H9 (cell line): ENCODE data around the gene MAPK8IP3. TPM values are rescaled to one million over a fixed set of nuclear protein-coding genes. Genes with fewer than 3 reads are reported as not detected.

Source experiments
- DNase-seq: peaks from one replicate; pipeline ENCODE4 v3.0.0-alpha.2; 2017
- H2AFZ ChIP-seq: one replicate; pipeline ENCODE4 v1.6.1; 2013; ENCODE audit warnings: mild to moderate bottlenecking, low read length, control low read depth, moderate library complexity
- H2AK5ac ChIP-seq: 2 replicates; pipeline ENCODE4 v1.6.1; 2013; ENCODE audit warnings: low read length, control low read depth, mixed read lengths; ENCODE audit not compliant: insufficient read length
- H2BK120ac ChIP-seq: one replicate; pipeline ENCODE4 v1.6.1; 2013; ENCODE audit warnings: low read depth, mild to moderate bottlenecking, low read length, control low read depth, inconsistent platforms; ENCODE audit not compliant: poor library complexity, severe bottlenecking
- H2BK12ac ChIP-seq: 2 replicates; pipeline ENCODE4 v1.6.1; 2013; ENCODE audit warnings: low read length, control low read depth, mixed read lengths, low read depth; ENCODE audit not compliant: insufficient read length
- H2BK15ac ChIP-seq: 2 replicates; pipeline ENCODE4 v1.6.1; 2013; ENCODE audit warnings: low read depth, low read length, control low read depth
- H2BK20ac ChIP-seq: one replicate; pipeline ENCODE4 v1.6.1; 2013; ENCODE audit warnings: low read depth, mild to moderate bottlenecking, low read length, control low read depth, inconsistent platforms; ENCODE audit not compliant: poor library complexity, severe bottlenecking
- H2BK5ac ChIP-seq: 2 replicates; pipeline ENCODE4 v1.6.1; 2013; ENCODE audit warnings: low read length, control low read depth, mixed read lengths; ENCODE audit not compliant: insufficient read length
- H3K14ac ChIP-seq: 2 replicates; pipeline ENCODE4 v1.6.1; 2013; ENCODE audit warnings: low read length, control low read depth; ENCODE audit not compliant: insufficient read depth
- H3K18ac ChIP-seq: 2 replicates; pipeline ENCODE4 v1.6.1; 2013; ENCODE audit warnings: low read depth, mild to moderate bottlenecking, mixed read lengths, low read length, control low read depth; ENCODE audit not compliant: insufficient read length
- H3K23ac ChIP-seq: 2 replicates; pipeline ENCODE4 v1.6.1; 2013; ENCODE audit warnings: low read length, control low read depth, mixed read lengths, low read depth; ENCODE audit not compliant: insufficient read length
- H3K23me2 ChIP-seq: 2 replicates; pipeline ENCODE4 v1.6.1; 2013; ENCODE audit warnings: low read depth, mild to moderate bottlenecking, mixed read lengths, low read length, control low read depth; ENCODE audit not compliant: insufficient read length, poor library complexity, severe bottlenecking
- H3K27ac ChIP-seq: 2 replicates; pipeline ENCODE4 v1.5.1; 2013; ENCODE audit warnings: low read length, control low read depth, mixed read lengths, low read depth; ENCODE audit not compliant: insufficient read length
- H3K27me3 ChIP-seq: 2 replicates; pipeline ENCODE4 v1.6.1; 2013; ENCODE audit warnings: low read length, control low read depth, inconsistent platforms; ENCODE audit not compliant: insufficient read depth
- H3K4ac ChIP-seq: 2 replicates; pipeline ENCODE4 v1.6.1; 2013; ENCODE audit warnings: low read depth, mild to moderate bottlenecking, control low read depth, inconsistent platforms, low read length, moderate library complexity
- H3K4me1 ChIP-seq: 2 replicates; pipeline ENCODE4 v1.6.1; 2013; ENCODE audit warnings: low read length, control low read depth, inconsistent platforms; ENCODE audit not compliant: insufficient read depth
- H3K4me2 ChIP-seq: 2 replicates; pipeline ENCODE4 v1.6.1; 2013; ENCODE audit warnings: low read length, control low read depth, mixed read lengths; ENCODE audit not compliant: insufficient read length, insufficient read depth
- H3K56ac ChIP-seq: 2 replicates; pipeline ENCODE4 v1.6.1; 2013; ENCODE audit warnings: low read depth, mild to moderate bottlenecking, mixed read lengths, low read length, control low read depth; ENCODE audit not compliant: insufficient read length
- H3K79me1 ChIP-seq: 2 replicates; pipeline ENCODE4 v1.6.1; 2013; ENCODE audit warnings: low read depth, mild to moderate bottlenecking, moderate library complexity, low read length, control low read depth, inconsistent platforms; ENCODE audit not compliant: insufficient read depth, poor library complexity, severe bottlenecking
- H3K79me2 ChIP-seq: 2 replicates; pipeline ENCODE4 v1.6.1; 2013; ENCODE audit warnings: low read length, control low read depth, inconsistent platforms; ENCODE audit not compliant: insufficient read depth
- H3K9ac ChIP-seq: 2 replicates; pipeline ENCODE4 v1.6.1; 2013; ENCODE audit warnings: low read length, control low read depth, mixed read lengths; ENCODE audit not compliant: insufficient read length; ENCODE audit errors: extremely low read depth
- H3K9me3 ChIP-seq: one replicate; pipeline ENCODE4 v1.6.1; 2013; ENCODE audit warnings: low read depth, low read length, inconsistent platforms; ENCODE audit not compliant: control insufficient read depth
- H3T11ph ChIP-seq: one replicate; pipeline ENCODE4 v1.6.1; 2013; ENCODE audit warnings: mild to moderate bottlenecking, low read length, control low read depth, inconsistent platforms
- H4K20me1 ChIP-seq: one replicate; pipeline ENCODE4 v1.6.1; 2013; ENCODE audit not compliant: control insufficient read depth, insufficient read length, insufficient read depth
- H4K5ac ChIP-seq: 2 replicates; pipeline ENCODE4 v1.6.1; 2013; ENCODE audit warnings: low read depth, mild to moderate bottlenecking, mixed read lengths, low read length, control low read depth; ENCODE audit not compliant: insufficient read length
- H4K8ac ChIP-seq: replicated peaks from 2 replicates; pipeline ENCODE4 v1.6.1; 2013; ENCODE audit warnings: low read length, control low read depth, mixed read lengths, low read depth; ENCODE audit not compliant: insufficient read length
- H4K91ac ChIP-seq: 2 replicates; pipeline ENCODE4 v1.6.1; 2013; ENCODE audit warnings: low read depth, mild to moderate bottlenecking, moderate library complexity, mixed read lengths, low read length, control low read depth; ENCODE audit not compliant: insufficient read length
- H3K27ac Mint-ChIP-seq, 3 experiments: 2 replicates in 2 of 3; 3 replicates in 1 of 3; pipeline ENCODE4 v1.8.0; 2020 to 2021; ENCODE audit warnings: mixed read lengths in 3 of 3, mild to moderate bottlenecking in 1 of 3, moderate library complexity in 1 of 3
- H3K27me3 Mint-ChIP-seq: 2 replicates; pipeline ENCODE4 v1.8.0; 2021; ENCODE audit warnings: low read depth, mild to moderate bottlenecking, moderate library complexity, mixed read lengths
- H3K36me3 Mint-ChIP-seq, 3 experiments: 2 replicates in 2 of 3; 3 replicates in 1 of 3; pipeline ENCODE4 v1.8.0; 2020 to 2021; ENCODE audit warnings: low read depth in 3 of 3, mixed read lengths in 3 of 3; ENCODE audit not compliant: insufficient read depth in 1 of 3
- H3K4me1 Mint-ChIP-seq, 2 experiments: 2 replicates each; pipeline ENCODE4 v1.8.0; 2020; ENCODE audit warnings: mixed read lengths in 2 of 2
- H3K4me3 Mint-ChIP-seq, 2 experiments: 2 replicates in 1 of 2; 3 replicates in 1 of 2; pipeline ENCODE4 v1.8.0; 2020 to 2021; ENCODE audit warnings: mild to moderate bottlenecking in 2 of 2, mixed read lengths in 2 of 2, moderate library complexity in 1 of 2
- H3K9me3 Mint-ChIP-seq, 2 experiments: 2 replicates in 1 of 2; 3 replicates in 1 of 2; pipeline ENCODE4 v1.8.0; 2020; ENCODE audit warnings: mild to moderate bottlenecking in 2 of 2, mixed read lengths in 2 of 2, moderate library complexity in 1 of 2
- WGBS: extraction: QIAGEN DNeasy Blood & Tissue Kit; methylation state at CpG from one replicate; pipeline ENCODE4 v1.1.7; 2013; ENCODE audit warnings: missing lambda C conversion rate, low lambda C conversion rate, mixed read lengths; ENCODE audit not compliant: insufficient read length; ENCODE audit errors: extremely low coverage; 5-methylcytosine and 5-hydroxymethylcytosine counted together
- total RNA-seq: library from RNA; stranded (reverse); gene quantifications from 2 replicates; pipeline ENCODE4 v1.2.1, GENCODE V29; 2021
- TF ChIP-seq, protein P1 (sequence below): fragments of 200-600 bp; sonication (generic); conservative IDR thresholded peaks from 3 replicates; pipeline ENCODE4 v1.8.0; 2021; ENCODE audit warnings: antibody characterized with exemption, mild to moderate bottlenecking

The MAPK8IP3 gene
- total RNA-seq, 1 experiment from 2014 or later = 51.3 TPM

DNA sequence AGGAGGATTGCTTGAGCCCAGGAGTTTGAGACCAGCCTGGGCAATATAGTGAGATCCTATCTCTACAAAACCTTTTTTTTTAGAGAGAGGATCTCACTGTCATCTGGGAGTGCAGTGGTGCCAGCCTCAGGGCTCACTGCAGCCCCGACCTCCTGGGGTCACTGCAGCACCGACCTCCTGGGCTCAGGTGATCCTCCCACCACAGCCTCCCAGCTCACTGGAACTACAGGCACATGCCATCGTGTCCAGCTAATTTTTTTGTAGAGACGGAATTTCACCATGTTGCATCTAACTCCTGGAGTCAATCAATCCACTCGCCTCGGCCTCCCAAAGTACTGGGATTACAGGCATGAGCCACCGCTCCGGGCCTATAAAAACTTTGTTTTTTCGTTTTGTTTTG, 15.4 kb downstream of the MAPK8IP3 start:
- H4K8ac ChIP-seq = no peak overlapping the region
- peaks cover 0 to 3% (median 2%) of the 10 kb centered on the region in 3 experiments; a peak in 2 of 7 replicates for H3K36me3 Mint-ChIP-seq
- no peaks in the 10 kb centered on the region for H3K27me3 Mint-ChIP-seq
- no peak overlapping the region for H3K9ac ChIP-seq
- no peak overlapping the region for H2BK120ac ChIP-seq
- H3K27ac ChIP-seq = no peak overlapping the region
- H2BK5ac ChIP-seq = no peak overlapping the region
- no peak overlapping the region for H3K18ac ChIP-seq
- no peaks in the 10 kb centered on the region for H4K20me1 ChIP-seq
- H2AK5ac ChIP-seq = no peak overlapping the region
- peaks cover 0 to 7% of the 10 kb centered on the region in 2 experiments; a peak in 3 of 4 replicates for H3K4me1 Mint-ChIP-seq
- H3K9me3 ChIP-seq = no peaks in the 10 kb centered on the region
- H3K23me2 ChIP-seq = no peaks in the 10 kb centered on the region
- H3K79me1 ChIP-seq = no peaks in the 10 kb centered on the region
- H3K27me3 ChIP-seq = no peaks in the 10 kb centered on the region
- no peak overlapping the region for H3K27ac Mint-ChIP-seq
- H2BK15ac ChIP-seq = no peak overlapping the region
- H3T11ph ChIP-seq = no peak overlapping the region
- H3K79me2 ChIP-seq = no peaks in the 10 kb centered on the region
- no CpG with 5 or more reads among the region's 9 CpGs for WGBS
- no peaks in the 10 kb centered on the region for H3K9me3 Mint-ChIP-seq
- TF ChIP-seq, protein P1, sequence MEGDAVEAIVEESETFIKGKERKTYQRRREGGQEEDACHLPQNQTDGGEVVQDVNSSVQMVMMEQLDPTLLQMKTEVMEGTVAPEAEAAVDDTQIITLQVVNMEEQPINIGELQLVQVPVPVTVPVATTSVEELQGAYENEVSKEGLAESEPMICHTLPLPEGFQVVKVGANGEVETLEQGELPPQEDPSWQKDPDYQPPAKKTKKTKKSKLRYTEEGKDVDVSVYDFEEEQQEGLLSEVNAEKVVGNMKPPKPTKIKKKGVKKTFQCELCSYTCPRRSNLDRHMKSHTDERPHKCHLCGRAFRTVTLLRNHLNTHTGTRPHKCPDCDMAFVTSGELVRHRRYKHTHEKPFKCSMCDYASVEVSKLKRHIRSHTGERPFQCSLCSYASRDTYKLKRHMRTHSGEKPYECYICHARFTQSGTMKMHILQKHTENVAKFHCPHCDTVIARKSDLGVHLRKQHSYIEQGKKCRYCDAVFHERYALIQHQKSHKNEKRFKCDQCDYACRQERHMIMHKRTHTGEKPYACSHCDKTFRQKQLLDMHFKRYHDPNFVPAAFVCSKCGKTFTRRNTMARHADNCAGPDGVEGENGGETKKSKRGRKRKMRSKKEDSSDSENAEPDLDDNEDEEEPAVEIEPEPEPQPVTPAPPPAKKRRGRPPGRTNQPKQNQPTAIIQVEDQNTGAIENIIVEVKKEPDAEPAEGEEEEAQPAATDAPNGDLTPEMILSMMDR = no peak
- no peak overlapping the region for H3K14ac ChIP-seq
- no peak overlapping the region for H3K56ac ChIP-seq
- no peak overlapping the region for H3K4me3 Mint-ChIP-seq
- H4K91ac ChIP-seq = no peak overlapping the region
- no peak overlapping the region for H2AFZ ChIP-seq
- no peak overlapping the region for H2BK20ac ChIP-seq
- no peak overlapping the region for H4K5ac ChIP-seq
- H3K4me1 ChIP-seq = no peaks in the 10 kb centered on the region
- no peak overlapping the region for H3K4me2 ChIP-seq
- no peak overlapping the region for H3K23ac ChIP-seq
- no peak overlapping the region for H3K4ac ChIP-seq
- no peak overlapping the region for H2BK12ac ChIP-seq
- DNase-seq = no peak
